Peyer's patch (tissue), 4 donors: ENCODE results near the gene RIPPLY3. TPM values are rescaled to one million over a fixed set of nuclear protein-coding genes. Genes with fewer than 3 reads are reported as not detected.
A peak's percentile ranks its signal among the peaks of the same experiment; 100 is the strongest.
"Not testable (repeated sequence)": the region's sequence is repeated elsewhere in the genome, so short reads cannot be mapped to it uniquely, and the experiment has no call there.

Source experiments
- DNase-seq, 3 donors: peaks; one replicate each; pipeline ENCODE4 v3.0.0-alpha.2; 2017 to 2019
- H3K27ac ChIP-seq, 4 donors: fragments of 200-600 bp; sonication (generic); one replicate each; pipeline ENCODE4 v1.5.1; 2016 to 2019
- H3K27me3 ChIP-seq, 2 donors: fragments of 200-600 bp; sonication (generic); one replicate each; pipeline ENCODE4 v1.5.1; 2019
- H3K36me3 ChIP-seq, 3 donors: fragments of 200-600 bp; sonication (generic); one replicate each; pipeline ENCODE4 v1.5.1; 2016 to 2019
- H3K4me1 ChIP-seq, 4 donors: fragments of 200-600 bp; sonication (generic); one replicate each; pipeline ENCODE4 v1.5.1; 2016 to 2019
- H3K4me3 ChIP-seq, 4 donors: fragments of 200-600 bp; sonication (generic); 1 replicate in 3 of 4; 2 replicates in 1 of 4; pipeline ENCODE4 v1.5.1; 2016 to 2019; ENCODE audit warnings: mild to moderate bottlenecking in 1 of 4
- H3K9me3 ChIP-seq, 4 donors: fragments of 200-600 bp; sonication (generic); one replicate each; pipeline ENCODE4 v1.5.1; 2016 to 2019; ENCODE audit warnings: mild to moderate bottlenecking in 1 of 4
- CTCF ChIP-seq, 6 experiments: fragments of 450-650 bp in 4 of 6; fragments of 200-600 bp in 2 of 6; sonication (generic) in 1 of 6; IDR thresholded peaks; one replicate each; pipeline ENCODE4 v1.5.1; 2017 to 2019; ENCODE audit warnings: antibody characterized with exemption in 6 of 6, mild to moderate bottlenecking in 3 of 6, moderate library complexity in 1 of 6
- POLR2A ChIP-seq, 2 donors: fragments of 450-650 bp; IDR thresholded peaks; one replicate each; pipeline ENCODE4 v1.5.1; 2017; ENCODE audit warnings: antibody characterized with exemption in 2 of 2, mild to moderate bottlenecking in 2 of 2, moderate library complexity in 2 of 2
- total RNA-seq, 4 donors: library from RNA; depleted of rRNA; stranded (reverse); fragments of >200 nt; gene quantifications; one replicate each; pipeline ENCODE4 v1.1.0, GENCODE V29; 2016

RIPPLY3 gene
- total RNA-seq, 4 donors from 2014 or later = 0.54 to 3.3 TPM; not detected in 2

- Histone ChIP-seq H3K36me3 (no peaks in the 10 kb centered on the region), H3K4me3 (no peak overlapping the region), H3K27ac (no peak overlapping the region), H3K9me3 (no peaks in the 10 kb centered on the region), H3K4me1 (peaks cover 0 to 6% (median under 1%) of the 10 kb centered on the region in 4 donors), H3K27me3 (peaks cover 0 to 6% of the 10 kb centered on the region in 2 donors)
- TF ChIP-seq CTCF (IDR thresholded peaks at IDR 0.05) = no peak
- no peak for TF ChIP-seq POLR2A (IDR thresholded peaks at IDR 0.05)
- DNase-seq = no peak
Observed at GRCh38 chr21:37001441-37001840, 5.1 kb upstream of the RIPPLY3 start.

- peaks cover 0 to 13% of the 10 kb centered on the region in 2 donors for H3K27me3 ChIP-seq
- H3K36me3 ChIP-seq, H3K9me3 ChIP-seq, H3K4me3 ChIP-seq, DNase-seq, H3K27ac ChIP-seq: not testable (repeated sequence)
- peaks cover 0 to 14% (median 4%) of the 10 kb centered on the region in 4 donors for H3K4me1 ChIP-seq
Observed at GRCh38 chr21:37002851-37003250, 3.7 kb upstream of the RIPPLY3 start.

GRCh38 chr21:37003917-37004316, 2.6 kb upstream of the RIPPLY3 start:
- H3K4me1 ChIP-seq = peaks cover 0 to 14% (median 4%) of the 10 kb centered on the region in 4 donors
- H3K4me3 ChIP-seq = not testable (repeated sequence)

GRCh38 chr21:37005548-37006485, 685 bp upstream of the RIPPLY3 start:
- Histone ChIP-seq H3K27ac (no peak overlapping the region), H3K4me3 (peak overlapping the region; percentile 25 to 61 (median 47)), H3K27me3 (peaks cover 0 to 13% of the 10 kb centered on the region in 2 donors), H3K9me3 (no peaks in the 10 kb centered on the region), H3K4me1 (peaks cover 0 to 14% (median 9%) of the 10 kb centered on the region in 4 donors), H3K36me3 (no peaks in the 10 kb centered on the region)
- peak in 1 of 3 donors; percentile 53 for DNase-seq
- TF ChIP-seq POLR2A (IDR thresholded peaks at IDR 0.05) (no peak), CTCF (IDR thresholded peaks at IDR 0.05) (no peak)

More at GRCh38 chr21:37003917-37004316, 2.6 kb upstream of the RIPPLY3 start:
- H3K36me3 ChIP-seq, H3K9me3 ChIP-seq, DNase-seq, H3K27ac ChIP-seq: not testable (repeated sequence)
- peaks cover 0 to 13% of the 10 kb centered on the region in 2 donors for H3K27me3 ChIP-seq

- H3K4me3 ChIP-seq = no peak overlapping the region
- no peak for DNase-seq
- H3K36me3 ChIP-seq = no peaks in the 10 kb centered on the region
- no peaks in the 10 kb centered on the region for H3K9me3 ChIP-seq
- no peak overlapping the region for H3K27ac ChIP-seq
- H3K4me1 ChIP-seq = peaks cover 0 to 14% (median 9%) of the 10 kb centered on the region in 4 donors
- H3K27me3 ChIP-seq = peaks cover 0 to 13% of the 10 kb centered on the region in 2 donors
- TF ChIP-seq CTCF (IDR thresholded peaks at IDR 0.05) = no peak
- TF ChIP-seq POLR2A (IDR thresholded peaks at IDR 0.05) = no peak
Observed at GRCh38 chr21:37008724-37009123, 2.2 kb downstream of the RIPPLY3 start.

GRCh38 chr21:37009740-37010341, 3.3 kb downstream of the RIPPLY3 start:
- peak overlapping the region in 3 of 4 donors; percentile 16 to 46 (median 35) for H3K4me3 ChIP-seq
- TF ChIP-seq CTCF (IDR thresholded peaks at IDR 0.05) (peak; percentile 31 to 90 (median 78)), POLR2A (IDR thresholded peaks at IDR 0.05) (no peak)
- DNase-seq = peak; percentile 68 to 92 (median 89)
- no peaks in the 10 kb centered on the region for H3K9me3 ChIP-seq
- H3K36me3 ChIP-seq = no peaks in the 10 kb centered on the region
- peaks cover 0 to 13% of the 10 kb centered on the region in 2 donors for H3K27me3 ChIP-seq
- H3K27ac ChIP-seq = no peak overlapping the region
- peaks cover 0 to 14% (median 9%) of the 10 kb centered on the region in 4 donors for H3K4me1 ChIP-seq
